IPS-18a (cell line): ENCODE data around the gene AKAP5.
"Not testable (repeated sequence)": the region's sequence is repeated elsewhere in the genome, so short reads cannot be mapped to it uniquely, and the experiment has no call there.

ENCODE experiments used
- H3K27ac ChIP-seq: one replicate; pipeline ENCODE4 v1.5.1; 2013; ENCODE audit warnings: low read length
- H3K27me3 ChIP-seq: one replicate; pipeline ENCODE4 v1.6.1; 2013; ENCODE audit warnings: mild to moderate bottlenecking, low read length; ENCODE audit not compliant: control insufficient read depth, insufficient read depth
- H3K36me3 ChIP-seq: one replicate; pipeline ENCODE4 v1.6.1; 2013; ENCODE audit warnings: low read depth, low read length; ENCODE audit not compliant: control insufficient read depth
- H3K4me1 ChIP-seq: one replicate; pipeline ENCODE4 v1.6.1; 2013; ENCODE audit warnings: low read depth, low read length; ENCODE audit not compliant: control insufficient read depth
- H3K4me3 ChIP-seq: one replicate; pipeline ENCODE4 v1.5.1; 2013; ENCODE audit warnings: low read length
- H3K9ac ChIP-seq: one replicate; pipeline ENCODE4 v1.6.1; 2013; ENCODE audit warnings: mild to moderate bottlenecking, low read length, moderate library complexity
- H3K9me3 ChIP-seq: one replicate; pipeline ENCODE4 v1.6.1; 2013; ENCODE audit warnings: low read depth, low read length; ENCODE audit not compliant: control insufficient read depth

Gene AKAP5

GRCh38 chr14:64504897-64505794, 39.8 kb downstream of the AKAP5 start:
- H3K9ac ChIP-seq: peak overlapping the region; percentile 97
- peak overlapping the region; percentile 97 for H3K4me3 ChIP-seq
- no peaks in the 10 kb centered on the region for H3K36me3 ChIP-seq
- H3K9me3 ChIP-seq: no peaks in the 10 kb centered on the region
- peak overlapping the region; percentile 83 for H3K27ac ChIP-seq
- H3K4me1 ChIP-seq: peaks cover 17% of the 10 kb centered on the region
- no peaks in the 10 kb centered on the region for H3K27me3 ChIP-seq

GRCh38 chr14:64506721-64507120, 41.4 kb downstream of the AKAP5 start:
- Histone ChIP-seq H3K9ac (no peak overlapping the region), H3K9me3 (no peaks in the 10 kb centered on the region), H3K36me3 (no peaks in the 10 kb centered on the region), H3K4me1 (peaks cover 22% of the 10 kb centered on the region), H3K27ac (no peak overlapping the region), H3K4me3 (peak overlapping the region; percentile 3), H3K27me3 (no peaks in the 10 kb centered on the region)

- Histone ChIP-seq H3K4me1 (peaks cover 22% of the 10 kb centered on the region), H3K27ac (no peak overlapping the region), H3K9me3 (no peaks in the 10 kb centered on the region), H3K36me3 (no peaks in the 10 kb centered on the region), H3K27me3 (no peaks in the 10 kb centered on the region), H3K9ac (no peak overlapping the region), H3K4me3 (no peak overlapping the region)
Observed at GRCh38 chr14:64507376-64508156, 42.3 kb downstream of the AKAP5 start.

GRCh38 chr14:64508215-64508776, 43.0 kb downstream of the AKAP5 start:
- peaks cover 22% of the 10 kb centered on the region for H3K4me1 ChIP-seq
- H3K27me3 ChIP-seq: no peaks in the 10 kb centered on the region
- no peaks in the 10 kb centered on the region for H3K9me3 ChIP-seq
- no peak overlapping the region for H3K27ac ChIP-seq
- no peaks in the 10 kb centered on the region for H3K36me3 ChIP-seq
- no peak overlapping the region for H3K4me3 ChIP-seq
- H3K9ac ChIP-seq: no peak overlapping the region

GRCh38 chr14:64509036-64509435, 43.7 kb downstream of the AKAP5 start:
- Histone ChIP-seq H3K4me3 (no peak overlapping the region), H3K36me3 (no peaks in the 10 kb centered on the region), H3K27ac (no peak overlapping the region), H3K9me3 (no peaks in the 10 kb centered on the region), H3K27me3 (no peaks in the 10 kb centered on the region), H3K4me1 (peaks cover 22% of the 10 kb centered on the region), H3K9ac (no peak overlapping the region)

GRCh38 chr14:64510825-64511671, 45.7 kb downstream of the AKAP5 start:
- H3K27ac ChIP-seq: no peak overlapping the region
- H3K9ac ChIP-seq: no peak overlapping the region
- no peaks in the 10 kb centered on the region for H3K9me3 ChIP-seq
- peaks cover 22% of the 10 kb centered on the region for H3K4me1 ChIP-seq
- no peaks in the 10 kb centered on the region for H3K27me3 ChIP-seq
- H3K4me3 ChIP-seq: no peak overlapping the region
- no peaks in the 10 kb centered on the region for H3K36me3 ChIP-seq

GRCh38 chr14:64513271-64513670, 48.0 kb downstream of the AKAP5 start:
- Histone ChIP-seq H3K4me3 (no peak overlapping the region), H3K36me3 (no peaks in the 10 kb centered on the region), H3K4me1 (peaks cover 14% of the 10 kb centered on the region), H3K9me3 (no peaks in the 10 kb centered on the region), H3K9ac (no peak overlapping the region), H3K27me3 (no peaks in the 10 kb centered on the region), H3K27ac (no peak overlapping the region)

GRCh38 chr14:64515053-64515452, 49.8 kb downstream of the AKAP5 start:
- H3K36me3 ChIP-seq: no peaks in the 10 kb centered on the region
- no peaks in the 10 kb centered on the region for H3K27me3 ChIP-seq
- no peak overlapping the region for H3K4me3 ChIP-seq
- H3K27ac ChIP-seq: no peak overlapping the region
- H3K9me3 ChIP-seq: no peaks in the 10 kb centered on the region
- peaks cover 5% of the 10 kb centered on the region for H3K4me1 ChIP-seq
- H3K9ac ChIP-seq: no peak overlapping the region

GRCh38 chr14:64516969-64517368, 51.7 kb downstream of the AKAP5 start:
- Histone ChIP-seq H3K9ac (no peak overlapping the region), H3K4me1 (no peaks in the 10 kb centered on the region), H3K27ac (no peak overlapping the region), H3K27me3 (no peaks in the 10 kb centered on the region), H3K4me3 (no peak overlapping the region), H3K9me3 (no peaks in the 10 kb centered on the region), H3K36me3 (peaks cover 4% of the 10 kb centered on the region)

- H3K36me3 ChIP-seq, H3K9ac ChIP-seq, H3K27ac ChIP-seq, H3K9me3 ChIP-seq, H3K4me3 ChIP-seq, H3K27me3 ChIP-seq, H3K4me1 ChIP-seq: not testable (repeated sequence)
Observed at GRCh38 chr14:64517667-64518066, 52.4 kb downstream of the AKAP5 start.

GRCh38 chr14:64518229-64518628, 52.9 kb downstream of the AKAP5 start:
- Histone ChIP-seq H3K27me3 (no peaks in the 10 kb centered on the region), H3K9ac (no peak overlapping the region), H3K4me1 (no peaks in the 10 kb centered on the region), H3K9me3 (no peaks in the 10 kb centered on the region), H3K27ac (no peak overlapping the region), H3K4me3 (no peak overlapping the region), H3K36me3 (peaks cover 14% of the 10 kb centered on the region)
